HepG2 (cell line): ENCODE data around the gene GRK4. TPM values are rescaled to one million over a fixed set of nuclear protein-coding genes. Genes with fewer than 3 reads are reported as not detected.
A peak's percentile ranks its signal among the peaks of the same experiment; 100 is the strongest.

Experiments
- BCLAF1 ChIP-seq: fragments of 450-650 bp; IDR thresholded peaks from 2 replicates; pipeline ENCODE4 v1.6.1; 2017; ENCODE audit warnings: mild to moderate bottlenecking
- CREB3 ChIP-seq: sonication (generic); formaldehyde crosslinking; IDR thresholded peaks from 2 replicates; pipeline ENCODE4 v1.5.0; 2020; ENCODE audit warnings: missing genetic modification reagents
- GTF3A ChIP-seq: sonication (generic); formaldehyde crosslinking; conservative IDR thresholded peaks from 2 replicates; pipeline ENCODE4 v1.4.0; 2020; ENCODE audit warnings: mild to moderate bottlenecking, missing genetic modification reagents
- HIC2 ChIP-seq: sonication (generic); formaldehyde crosslinking; IDR thresholded peaks from 2 replicates; pipeline ENCODE4 v1.9.0; 2022; ENCODE audit warnings: low read depth, missing genetic modification reagents
- KLF15 ChIP-seq: sonication (generic); formaldehyde crosslinking; IDR thresholded peaks from 2 replicates; pipeline ENCODE4 v1.8.1; 2023; ENCODE audit warnings: borderline replicate concordance, mild to moderate bottlenecking, inconsistent platforms, missing genetic modification reagents, mixed read lengths
- MAF1 ChIP-seq: sonication (generic); formaldehyde crosslinking; IDR thresholded peaks from 2 replicates; pipeline ENCODE4 v1.5.0; 2020; ENCODE audit warnings: missing genetic modification reagents, borderline replicate concordance
- NFYB ChIP-seq: sonication (generic); formaldehyde crosslinking; IDR thresholded peaks from 2 replicates; pipeline ENCODE4 v1.4.0; 2020; ENCODE audit warnings: missing genetic modification reagents
- SNAPC2 ChIP-seq: sonication (generic); formaldehyde crosslinking; IDR thresholded peaks from 2 replicates; pipeline ENCODE4 v1.8.1; 2022; ENCODE audit warnings: mild to moderate bottlenecking, missing genetic modification reagents
- TBX2 ChIP-seq: sonication (generic); formaldehyde crosslinking; IDR thresholded peaks from 2 replicates; pipeline ENCODE4 v1.5.0; 2020; ENCODE audit warnings: missing genetic modification reagents, mild to moderate bottlenecking, borderline replicate concordance
- TOPORS ChIP-seq: sonication (generic); formaldehyde crosslinking; IDR thresholded peaks from 2 replicates; pipeline ENCODE4 v1.8.0; 2023; ENCODE audit warnings: mild to moderate bottlenecking, missing genetic modification reagents
- ZC3H13 ChIP-seq: sonication (generic); formaldehyde crosslinking; IDR thresholded peaks from 2 replicates; pipeline ENCODE4 v1.8.1; 2023; ENCODE audit warnings: mild to moderate bottlenecking, missing genetic modification reagents, moderate library complexity
- ZNF160 ChIP-seq: sonication (generic); formaldehyde crosslinking; IDR thresholded peaks from 2 replicates; pipeline ENCODE4 v1.8.0; 2022; ENCODE audit warnings: mild to moderate bottlenecking, inconsistent platforms, missing genetic modification reagents
- ZNF362 ChIP-seq: sonication (generic); formaldehyde crosslinking; IDR thresholded peaks from 2 replicates; pipeline ENCODE4 v1.4.0; 2020; ENCODE audit warnings: missing genetic modification reagents, mild to moderate bottlenecking, borderline replicate concordance
- ZNF446 ChIP-seq: sonication (generic); formaldehyde crosslinking; IDR thresholded peaks from 2 replicates; pipeline ENCODE4 v1.5.0; 2020; ENCODE audit warnings: mild to moderate bottlenecking, missing genetic modification reagents
- ZNF577 ChIP-seq: sonication (generic); formaldehyde crosslinking; IDR thresholded peaks from 2 replicates; pipeline ENCODE4 v1.4.0; 2020; ENCODE audit warnings: mild to moderate bottlenecking, low read depth, missing genetic modification reagents, borderline replicate concordance
- ZNF607 ChIP-seq: sonication (generic); formaldehyde crosslinking; IDR thresholded peaks from 2 replicates; pipeline ENCODE4 v1.5.1; 2020; ENCODE audit warnings: missing genetic modification reagents, mild to moderate bottlenecking, borderline replicate concordance
- ZNF619 ChIP-seq: sonication (generic); formaldehyde crosslinking; IDR thresholded peaks from 2 replicates; pipeline ENCODE4 v1.4.0; 2020; ENCODE audit warnings: mild to moderate bottlenecking, missing genetic modification reagents
- polyA plus RNA-seq, 8 experiments: library from polyadenylated mRNA; depleted of rRNA in 3 of 8; stranded (reverse) in 7 of 8; unstranded in 1 of 8; fragments of >200 nt; fragmentation: Illumina TruSeq in 4 of 8; extraction: Trizol in 4 of 8; gene quantifications; 2 replicates each; pipeline versions ENCODE4 v1.2.1 to v1.2.3, GENCODE V29; 2011 to 2016; ENCODE audit warnings: low read depth in 4 of 8, missing spikeins in 1 of 8, mixed read lengths in 1 of 8; ENCODE audit not compliant: insufficient read depth in 1 of 8
- total RNA-seq, 5 experiments: library from RNA; depleted of rRNA; stranded (reverse); fragments of >200 nt; fragmentation: Illumina TruSeq; extraction: Trizol; gene quantifications; 2 replicates each; pipeline ENCODE4 v1.2.3, GENCODE V29; 2016; ENCODE audit warnings: low read depth in 1 of 5

Gene GRK4
- total and polyA plus RNA-seq, 2 of the 13 experiments (the other 11 are each of a cell fraction or from before 2014, with no cell fraction given): 1.8 to 2.0 TPM

- TF ChIP-seq CREB3 (CRISPR knock-in tag): no peak; the same call in 1 of the 2 replicates
- TF ChIP-seq KLF15 (CRISPR knock-in tag): no peak
- TF ChIP-seq ZNF160 (CRISPR knock-in tag): peak; percentile 32
- peak; percentile 84 for TF ChIP-seq TBX2
- TF ChIP-seq ZC3H13: peak; percentile 94
- TF ChIP-seq MAF1 (CRISPR knock-in tag): 0 out of 2 replicates have a peak, but pooled peaks have one; percentile 66
- peak; percentile 87 for TF ChIP-seq ZNF446
- peak; percentile 99 for TF ChIP-seq ZNF607 (CRISPR knock-in tag)
- peak; percentile 79; the same call in 1 of the 2 replicates for TF ChIP-seq SNAPC2
- no peak for TF ChIP-seq ZNF577 (CRISPR knock-in tag)
- TF ChIP-seq ZNF362 (CRISPR knock-in tag): peak; percentile 71
- TF ChIP-seq NFYB (CRISPR knock-in tag): peak; percentile 68
- no peak; the same call in 1 of the 2 replicates for TF ChIP-seq HIC2 (CRISPR knock-in tag)
- peak; percentile 68; the same call in 1 of the 2 replicates for TF ChIP-seq GTF3A (CRISPR knock-in tag)
- TF ChIP-seq ZNF619 (CRISPR knock-in tag): no peak; the same call in 1 of the 2 replicates
- no peak for TF ChIP-seq BCLAF1
- TF ChIP-seq TOPORS (CRISPR knock-in tag): peak; percentile 98
These were observed at the start of gene GRK4, which contains the start of gene NOP14 (continued) for GRCh38 chr4:2963175-2963965.
